ENCODE data around the gene GRIN3B. TPM values are rescaled to one million over a fixed set of nuclear protein-coding genes. Genes with fewer than 3 reads are reported as not detected.

Gene GRIN3B
- total and polyA plus RNA-seq, 10 of the 15 experiments (the other 5 are each of a cell fraction or from before 2014, with no cell fraction given): 0.15 TPM; not detected in 9

DNA sequence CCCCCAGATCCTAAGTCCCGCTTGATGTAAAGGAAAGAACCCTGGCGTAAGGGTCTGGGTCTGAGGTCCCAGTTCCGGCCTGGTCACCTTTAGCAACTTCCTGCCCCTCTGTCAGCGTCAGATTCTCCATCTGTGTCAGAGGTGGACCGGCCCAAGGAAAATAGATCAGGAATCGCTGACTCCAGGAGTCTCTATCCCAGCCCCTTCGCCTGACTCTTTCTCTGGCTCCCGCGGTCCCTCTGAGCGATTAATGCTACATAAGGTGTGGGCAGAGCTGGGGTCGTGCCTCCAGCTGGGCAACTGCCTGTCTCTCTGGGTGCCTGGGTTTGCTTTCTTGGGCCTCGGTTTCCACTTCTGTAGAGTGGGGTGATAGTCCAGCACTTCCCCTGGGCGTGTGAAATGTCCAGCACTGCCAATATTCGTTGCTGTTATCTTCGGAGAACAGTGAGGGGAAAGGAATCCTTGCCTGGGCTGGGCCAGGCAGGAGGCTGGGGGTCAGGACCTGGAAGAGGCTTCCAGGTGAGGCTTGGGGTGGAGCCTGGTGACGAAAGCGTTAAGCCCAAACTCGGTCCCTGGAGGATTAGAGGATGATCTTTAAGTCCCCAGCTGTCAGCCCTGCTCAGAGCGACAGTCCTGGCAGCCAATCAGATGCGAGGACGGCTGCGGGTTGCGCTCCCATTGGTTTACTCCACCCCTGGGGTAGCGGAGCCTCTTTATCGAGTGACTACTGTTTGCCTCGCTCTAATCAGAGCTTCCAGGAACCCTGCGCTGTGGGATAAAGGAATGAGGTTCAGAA is 40.5 kb downstream of the GRIN3B start (continued):
- 0 out of 2 replicates have a peak, but pooled peaks have one; percentile 12 for TF ChIP-seq ZNF217 (IDR thresholded peaks at IDR 0.05)
- peak; percentile 43; the same call in 1 of the 2 replicates for TF ChIP-seq RUNX3 (IDR thresholded peaks at IDR 0.05; ENCODE audit: low read length)
- TF ChIP-seq, protein P1, sequence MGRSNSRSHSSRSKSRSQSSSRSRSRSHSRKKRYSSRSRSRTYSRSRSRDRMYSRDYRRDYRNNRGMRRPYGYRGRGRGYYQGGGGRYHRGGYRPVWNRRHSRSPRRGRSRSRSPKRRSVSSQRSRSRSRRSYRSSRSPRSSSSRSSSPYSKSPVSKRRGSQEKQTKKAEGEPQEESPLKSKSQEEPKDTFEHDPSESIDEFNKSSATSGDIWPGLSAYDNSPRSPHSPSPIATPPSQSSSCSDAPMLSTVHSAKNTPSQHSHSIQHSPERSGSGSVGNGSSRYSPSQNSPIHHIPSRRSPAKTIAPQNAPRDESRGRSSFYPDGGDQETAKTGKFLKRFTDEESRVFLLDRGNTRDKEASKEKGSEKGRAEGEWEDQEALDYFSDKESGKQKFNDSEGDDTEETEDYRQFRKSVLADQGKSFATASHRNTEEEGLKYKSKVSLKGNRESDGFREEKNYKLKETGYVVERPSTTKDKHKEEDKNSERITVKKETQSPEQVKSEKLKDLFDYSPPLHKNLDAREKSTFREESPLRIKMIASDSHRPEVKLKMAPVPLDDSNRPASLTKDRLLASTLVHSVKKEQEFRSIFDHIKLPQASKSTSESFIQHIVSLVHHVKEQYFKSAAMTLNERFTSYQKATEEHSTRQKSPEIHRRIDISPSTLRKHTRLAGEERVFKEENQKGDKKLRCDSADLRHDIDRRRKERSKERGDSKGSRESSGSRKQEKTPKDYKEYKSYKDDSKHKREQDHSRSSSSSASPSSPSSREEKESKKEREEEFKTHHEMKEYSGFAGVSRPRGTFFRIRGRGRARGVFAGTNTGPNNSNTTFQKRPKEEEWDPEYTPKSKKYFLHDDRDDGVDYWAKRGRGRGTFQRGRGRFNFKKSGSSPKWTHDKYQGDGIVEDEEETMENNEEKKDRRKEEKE (IDR thresholded peaks at IDR 0.05): no peak
- TF ChIP-seq, protein P2, sequence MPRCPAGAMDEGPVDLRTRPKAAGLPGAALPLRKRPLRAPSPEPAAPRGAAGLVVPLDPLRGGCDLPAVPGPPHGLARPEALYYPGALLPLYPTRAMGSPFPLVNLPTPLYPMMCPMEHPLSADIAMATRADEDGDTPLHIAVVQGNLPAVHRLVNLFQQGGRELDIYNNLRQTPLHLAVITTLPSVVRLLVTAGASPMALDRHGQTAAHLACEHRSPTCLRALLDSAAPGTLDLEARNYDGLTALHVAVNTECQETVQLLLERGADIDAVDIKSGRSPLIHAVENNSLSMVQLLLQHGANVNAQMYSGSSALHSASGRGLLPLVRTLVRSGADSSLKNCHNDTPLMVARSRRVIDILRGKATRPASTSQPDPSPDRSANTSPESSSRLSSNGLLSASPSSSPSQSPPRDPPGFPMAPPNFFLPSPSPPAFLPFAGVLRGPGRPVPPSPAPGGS (IDR thresholded peaks at IDR 0.05; ENCODE audit: borderline replicate concordance, insufficient read depth, low read depth, low read length, poor library complexity, severe bottlenecking): no peak
- TF ChIP-seq CBFB (IDR thresholded peaks at IDR 0.05; ENCODE audit: low read depth): no peak
- peak; percentile 48; the same call in 1 of the 2 replicates for TF ChIP-seq ATF7 (IDR thresholded peaks at IDR 0.05; ENCODE audit: low read depth)
- TF ChIP-seq, protein P3, sequence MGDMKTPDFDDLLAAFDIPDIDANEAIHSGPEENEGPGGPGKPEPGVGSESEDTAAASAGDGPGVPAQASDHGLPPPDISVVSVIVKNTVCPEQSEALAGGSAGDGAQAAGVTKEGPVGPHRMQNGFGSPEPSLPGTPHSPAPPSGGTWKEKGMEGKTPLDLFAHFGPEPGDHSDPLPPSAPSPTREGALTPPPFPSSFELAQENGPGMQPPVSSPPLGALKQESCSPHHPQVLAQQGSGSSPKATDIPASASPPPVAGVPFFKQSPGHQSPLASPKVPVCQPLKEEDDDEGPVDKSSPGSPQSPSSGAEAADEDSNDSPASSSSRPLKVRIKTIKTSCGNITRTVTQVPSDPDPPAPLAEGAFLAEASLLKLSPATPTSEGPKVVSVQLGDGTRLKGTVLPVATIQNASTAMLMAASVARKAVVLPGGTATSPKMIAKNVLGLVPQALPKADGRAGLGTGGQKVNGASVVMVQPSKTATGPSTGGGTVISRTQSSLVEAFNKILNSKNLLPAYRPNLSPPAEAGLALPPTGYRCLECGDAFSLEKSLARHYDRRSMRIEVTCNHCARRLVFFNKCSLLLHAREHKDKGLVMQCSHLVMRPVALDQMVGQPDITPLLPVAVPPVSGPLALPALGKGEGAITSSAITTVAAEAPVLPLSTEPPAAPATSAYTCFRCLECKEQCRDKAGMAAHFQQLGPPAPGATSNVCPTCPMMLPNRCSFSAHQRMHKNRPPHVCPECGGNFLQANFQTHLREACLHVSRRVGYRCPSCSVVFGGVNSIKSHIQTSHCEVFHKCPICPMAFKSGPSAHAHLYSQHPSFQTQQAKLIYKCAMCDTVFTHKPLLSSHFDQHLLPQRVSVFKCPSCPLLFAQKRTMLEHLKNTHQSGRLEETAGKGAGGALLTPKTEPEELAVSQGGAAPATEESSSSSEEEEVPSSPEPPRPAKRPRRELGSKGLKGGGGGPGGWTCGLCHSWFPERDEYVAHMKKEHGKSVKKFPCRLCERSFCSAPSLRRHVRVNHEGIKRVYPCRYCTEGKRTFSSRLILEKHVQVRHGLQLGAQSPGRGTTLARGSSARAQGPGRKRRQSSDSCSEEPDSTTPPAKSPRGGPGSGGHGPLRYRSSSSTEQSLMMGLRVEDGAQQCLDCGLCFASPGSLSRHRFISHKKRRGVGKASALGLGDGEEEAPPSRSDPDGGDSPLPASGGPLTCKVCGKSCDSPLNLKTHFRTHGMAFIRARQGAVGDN (IDR thresholded peaks at IDR 0.05): no peak
- no peak for TF ChIP-seq ZZZ3 (IDR thresholded peaks at IDR 0.05; ENCODE audit: control insufficient read depth, insufficient read length, low read depth)
- no peak for TF ChIP-seq MYB (IDR thresholded peaks at IDR 0.05; ENCODE audit: borderline replicate concordance, low read depth, low read length)
- 0 out of 2 replicates have a peak, but pooled peaks have one; percentile 56 for TF ChIP-seq HDAC2 (IDR thresholded peaks at IDR 0.05)
- TF ChIP-seq, protein P4, sequence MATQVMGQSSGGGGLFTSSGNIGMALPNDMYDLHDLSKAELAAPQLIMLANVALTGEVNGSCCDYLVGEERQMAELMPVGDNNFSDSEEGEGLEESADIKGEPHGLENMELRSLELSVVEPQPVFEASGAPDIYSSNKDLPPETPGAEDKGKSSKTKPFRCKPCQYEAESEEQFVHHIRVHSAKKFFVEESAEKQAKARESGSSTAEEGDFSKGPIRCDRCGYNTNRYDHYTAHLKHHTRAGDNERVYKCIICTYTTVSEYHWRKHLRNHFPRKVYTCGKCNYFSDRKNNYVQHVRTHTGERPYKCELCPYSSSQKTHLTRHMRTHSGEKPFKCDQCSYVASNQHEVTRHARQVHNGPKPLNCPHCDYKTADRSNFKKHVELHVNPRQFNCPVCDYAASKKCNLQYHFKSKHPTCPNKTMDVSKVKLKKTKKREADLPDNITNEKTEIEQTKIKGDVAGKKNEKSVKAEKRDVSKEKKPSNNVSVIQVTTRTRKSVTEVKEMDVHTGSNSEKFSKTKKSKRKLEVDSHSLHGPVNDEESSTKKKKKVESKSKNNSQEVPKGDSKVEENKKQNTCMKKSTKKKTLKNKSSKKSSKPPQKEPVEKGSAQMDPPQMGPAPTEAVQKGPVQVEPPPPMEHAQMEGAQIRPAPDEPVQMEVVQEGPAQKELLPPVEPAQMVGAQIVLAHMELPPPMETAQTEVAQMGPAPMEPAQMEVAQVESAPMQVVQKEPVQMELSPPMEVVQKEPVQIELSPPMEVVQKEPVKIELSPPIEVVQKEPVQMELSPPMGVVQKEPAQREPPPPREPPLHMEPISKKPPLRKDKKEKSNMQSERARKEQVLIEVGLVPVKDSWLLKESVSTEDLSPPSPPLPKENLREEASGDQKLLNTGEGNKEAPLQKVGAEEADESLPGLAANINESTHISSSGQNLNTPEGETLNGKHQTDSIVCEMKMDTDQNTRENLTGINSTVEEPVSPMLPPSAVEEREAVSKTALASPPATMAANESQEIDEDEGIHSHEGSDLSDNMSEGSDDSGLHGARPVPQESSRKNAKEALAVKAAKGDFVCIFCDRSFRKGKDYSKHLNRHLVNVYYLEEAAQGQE (IDR thresholded peaks at IDR 0.05; ENCODE audit: low read depth, low read length): no peak
- no peak for TF ChIP-seq BCL11A (IDR thresholded peaks at IDR 0.05; ENCODE audit: low read depth, low read length)
- TF ChIP-seq, protein P5, sequence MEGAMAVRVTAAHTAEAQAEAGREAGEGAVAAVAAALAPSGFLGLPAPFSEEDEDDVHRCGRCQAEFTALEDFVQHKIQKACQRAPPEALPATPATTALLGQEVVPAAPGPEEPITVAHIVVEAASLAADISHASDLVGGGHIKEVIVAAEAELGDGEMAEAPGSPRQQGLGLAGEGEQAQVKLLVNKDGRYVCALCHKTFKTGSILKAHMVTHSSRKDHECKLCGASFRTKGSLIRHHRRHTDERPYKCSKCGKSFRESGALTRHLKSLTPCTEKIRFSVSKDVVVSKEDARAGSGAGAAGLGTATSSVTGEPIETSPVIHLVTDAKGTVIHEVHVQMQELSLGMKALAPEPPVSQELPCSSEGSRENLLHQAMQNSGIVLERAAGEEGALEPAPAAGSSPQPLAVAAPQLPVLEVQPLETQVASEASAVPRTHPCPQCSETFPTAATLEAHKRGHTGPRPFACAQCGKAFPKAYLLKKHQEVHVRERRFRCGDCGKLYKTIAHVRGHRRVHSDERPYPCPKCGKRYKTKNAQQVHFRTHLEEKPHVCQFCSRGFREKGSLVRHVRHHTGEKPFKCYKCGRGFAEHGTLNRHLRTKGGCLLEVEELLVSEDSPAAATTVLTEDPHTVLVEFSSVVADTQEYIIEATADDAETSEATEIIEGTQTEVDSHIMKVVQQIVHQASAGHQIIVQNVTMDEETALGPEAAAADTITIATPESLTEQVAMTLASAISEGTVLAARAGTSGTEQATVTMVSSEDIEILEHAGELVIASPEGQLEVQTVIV (IDR thresholded peaks at IDR 0.05; ENCODE audit: borderline replicate concordance, partially characterized antibody): no peak

Data from GM12878 (cell line).